ENCODE data around the gene NRN1L.

The NRN1L gene

GRCh38 chr16:67935402-67936123 is 50.9 kb downstream of the NRN1L start:
- peak; percentile 79 for DNase-seq (ENCODE audit: low spot score)
